CD4-positive, alpha-beta T cell treated with Interleukin-4 for 4 hours (primary cell): Measurements from ENCODE around the gene PITRM1.
"Not testable (repeated sequence)": the region's sequence is repeated elsewhere in the genome, so short reads cannot be mapped to it uniquely, and the experiment has no call there.

Source experiments
- DNase-seq: peaks from one replicate; pipeline ENCODE4 v3.0.0-alpha.2; 2020

PITRM1 gene, protein sequence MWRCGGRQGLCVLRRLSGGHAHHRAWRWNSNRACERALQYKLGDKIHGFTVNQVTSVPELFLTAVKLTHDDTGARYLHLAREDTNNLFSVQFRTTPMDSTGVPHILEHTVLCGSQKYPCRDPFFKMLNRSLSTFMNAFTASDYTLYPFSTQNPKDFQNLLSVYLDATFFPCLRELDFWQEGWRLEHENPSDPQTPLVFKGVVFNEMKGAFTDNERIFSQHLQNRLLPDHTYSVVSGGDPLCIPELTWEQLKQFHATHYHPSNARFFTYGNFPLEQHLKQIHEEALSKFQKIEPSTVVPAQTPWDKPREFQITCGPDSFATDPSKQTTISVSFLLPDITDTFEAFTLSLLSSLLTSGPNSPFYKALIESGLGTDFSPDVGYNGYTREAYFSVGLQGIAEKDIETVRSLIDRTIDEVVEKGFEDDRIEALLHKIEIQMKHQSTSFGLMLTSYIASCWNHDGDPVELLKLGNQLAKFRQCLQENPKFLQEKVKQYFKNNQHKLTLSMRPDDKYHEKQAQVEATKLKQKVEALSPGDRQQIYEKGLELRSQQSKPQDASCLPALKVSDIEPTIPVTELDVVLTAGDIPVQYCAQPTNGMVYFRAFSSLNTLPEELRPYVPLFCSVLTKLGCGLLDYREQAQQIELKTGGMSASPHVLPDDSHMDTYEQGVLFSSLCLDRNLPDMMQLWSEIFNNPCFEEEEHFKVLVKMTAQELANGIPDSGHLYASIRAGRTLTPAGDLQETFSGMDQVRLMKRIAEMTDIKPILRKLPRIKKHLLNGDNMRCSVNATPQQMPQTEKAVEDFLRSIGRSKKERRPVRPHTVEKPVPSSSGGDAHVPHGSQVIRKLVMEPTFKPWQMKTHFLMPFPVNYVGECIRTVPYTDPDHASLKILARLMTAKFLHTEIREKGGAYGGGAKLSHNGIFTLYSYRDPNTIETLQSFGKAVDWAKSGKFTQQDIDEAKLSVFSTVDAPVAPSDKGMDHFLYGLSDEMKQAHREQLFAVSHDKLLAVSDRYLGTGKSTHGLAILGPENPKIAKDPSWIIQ

DNA sequence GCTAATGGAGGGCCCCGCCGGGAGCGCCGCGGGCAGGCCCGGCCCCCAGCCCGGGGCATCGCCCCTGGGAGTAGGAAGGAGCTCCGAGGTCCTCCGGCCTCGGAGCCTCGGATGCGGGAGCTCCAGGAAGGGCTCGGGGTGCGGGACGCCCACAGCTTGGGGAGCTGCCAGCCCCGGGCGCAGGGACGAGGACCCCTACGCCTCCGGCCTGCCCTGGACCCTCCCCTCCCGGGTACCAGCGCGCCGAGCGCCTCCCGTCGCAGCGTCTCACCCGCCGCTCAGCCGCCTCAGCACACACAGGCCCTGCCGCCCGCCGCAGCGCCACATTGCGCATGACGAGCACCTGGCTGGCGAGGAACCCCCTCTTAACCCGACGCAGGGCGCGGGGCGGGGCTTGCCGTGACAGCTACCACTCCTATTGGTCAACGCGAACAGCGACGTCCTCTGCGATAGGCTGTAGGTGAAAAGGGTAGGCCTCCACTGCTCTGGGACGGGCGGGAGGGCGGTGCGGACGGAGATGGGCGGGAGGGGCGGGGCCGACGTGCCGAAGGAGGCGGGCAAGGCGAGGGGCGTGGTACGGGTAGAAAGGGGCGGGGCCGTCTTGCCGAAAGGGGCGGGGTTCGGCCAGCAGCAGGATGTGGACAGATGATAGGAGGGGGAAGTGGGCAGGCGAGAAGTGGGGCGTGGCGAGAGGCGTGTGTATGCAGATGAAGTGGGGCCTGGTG, at the start of gene PITRM1:
PITRM1 (minus strand) TSS at position 337 of the 725 bp plus-strand sequence; CDS start at position 327, 10 bp downstream.
- DNase-seq: peak; percentile 99

DNA sequence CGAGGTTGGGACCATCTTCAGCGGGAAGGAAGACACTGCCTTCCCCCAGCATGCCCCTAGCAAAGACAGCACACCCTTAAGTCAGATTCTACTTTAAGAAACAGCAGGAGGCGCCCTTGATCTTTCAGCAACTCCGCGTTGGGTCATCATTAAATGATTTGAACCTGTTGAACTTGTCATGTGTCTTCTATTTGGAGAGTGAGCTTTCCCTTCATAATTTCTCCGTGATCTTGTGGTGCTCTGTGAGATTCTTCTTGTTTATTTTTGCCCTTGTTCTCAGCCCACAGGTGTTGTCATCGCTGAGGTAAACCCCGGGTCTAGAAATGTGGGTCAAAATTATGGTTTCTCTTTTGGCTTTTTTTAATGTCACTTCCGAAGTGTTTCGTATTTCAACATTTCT, 49.5 kb upstream of the PITRM1 start:
- DNase-seq: peak; percentile 10

DNA sequence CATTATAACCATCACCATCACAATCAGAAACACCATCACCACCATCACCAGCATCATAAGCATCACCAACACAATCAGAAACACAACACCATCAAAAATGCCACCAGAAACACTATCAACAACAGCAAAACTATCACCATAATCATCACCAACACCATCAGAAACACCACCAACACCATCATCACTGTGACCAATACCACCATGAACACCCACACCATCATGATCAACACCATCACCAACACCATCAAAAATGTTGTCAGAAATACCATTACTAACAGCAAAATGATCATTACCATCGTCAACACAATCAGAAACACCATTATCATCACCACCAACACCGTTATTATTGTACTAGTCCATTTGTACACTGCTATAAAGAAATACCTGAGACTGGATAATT, 49.0 kb upstream of the PITRM1 start:
- DNase-seq: not testable (repeated sequence)

DNA sequence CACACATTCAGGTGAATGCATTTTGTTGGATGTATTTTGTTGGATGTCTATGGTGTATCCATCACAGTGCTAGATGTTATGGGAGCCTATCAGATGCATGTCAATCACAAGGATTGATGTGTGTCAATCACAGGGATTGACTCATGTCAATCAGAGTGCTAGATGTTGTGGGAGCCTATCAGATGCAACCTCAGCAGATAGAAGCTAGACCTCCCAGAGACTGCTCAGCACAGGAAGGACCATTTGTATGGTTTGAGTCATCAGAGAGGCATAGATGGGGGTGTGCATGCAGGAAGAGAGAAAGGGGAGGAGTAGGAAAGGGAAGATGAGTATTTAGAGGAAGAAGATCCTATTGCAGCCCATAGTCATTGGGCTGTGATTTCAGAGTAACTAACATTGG, 48.3 kb upstream of the PITRM1 start:
- DNase-seq: no peak

DNA sequence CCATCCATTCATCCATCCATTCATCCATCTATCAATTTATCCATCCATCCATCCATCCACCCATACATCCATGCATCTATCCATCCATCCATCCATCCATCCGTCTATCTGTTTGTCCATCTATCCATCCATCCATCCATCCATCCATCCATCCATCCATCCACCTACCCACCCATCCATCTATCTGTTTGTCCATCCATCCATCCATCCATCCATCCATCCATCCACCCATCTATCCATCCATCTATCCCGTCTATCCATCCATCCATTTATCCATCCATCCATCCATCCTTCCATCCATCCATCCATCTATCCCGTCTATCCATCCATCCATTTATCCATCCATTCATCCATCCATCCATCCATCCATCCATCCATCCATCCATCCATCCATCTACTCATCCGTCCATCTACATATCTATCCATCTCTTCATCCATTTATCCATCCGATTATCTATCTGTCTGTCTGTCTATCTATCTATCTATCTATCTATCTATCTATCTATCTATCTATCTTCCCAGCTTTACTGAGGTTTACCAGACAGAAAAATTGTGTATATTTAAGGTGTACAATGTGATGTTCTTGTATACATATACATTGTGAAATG, 46.5 kb upstream of the PITRM1 start:
- not testable (repeated sequence) for DNase-seq

DNA sequence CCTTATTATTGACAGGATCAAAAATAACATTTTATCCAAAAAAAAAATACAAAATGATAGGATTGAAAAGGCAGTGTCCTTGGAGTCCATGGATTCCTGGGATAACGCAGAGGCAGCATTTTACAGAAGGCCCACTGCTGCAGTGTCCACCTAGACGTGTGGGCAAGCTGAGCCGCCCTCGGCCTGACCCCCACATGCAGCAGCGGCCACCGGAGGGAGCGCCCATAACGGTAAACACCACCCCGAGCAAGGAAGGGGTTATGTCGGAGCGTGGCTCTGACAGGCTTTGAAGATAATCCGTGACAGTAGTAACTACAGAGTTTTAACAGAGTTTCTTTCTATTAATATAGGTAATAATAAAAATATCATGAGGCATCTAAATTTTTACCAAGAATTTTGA, 45.3 kb upstream of the PITRM1 start:
- no peak for DNase-seq

DNA sequence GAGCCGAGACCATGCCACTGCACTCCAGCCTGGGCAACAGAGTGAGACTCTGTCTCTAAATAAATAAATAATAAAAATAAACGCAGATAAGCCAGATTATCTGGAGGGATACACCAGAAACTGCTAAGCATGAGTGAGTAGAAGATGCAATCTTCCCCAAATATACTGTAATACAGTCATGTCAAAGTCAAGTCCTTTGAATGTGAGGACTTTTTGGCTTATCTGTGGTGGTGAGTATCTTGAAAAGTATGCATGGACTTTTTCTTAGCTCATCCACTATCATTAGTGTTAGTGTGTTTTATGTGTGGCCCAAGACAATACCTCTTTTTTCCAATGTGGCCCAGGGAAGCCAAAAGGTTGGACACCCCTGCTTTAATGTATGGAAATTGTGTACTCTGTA, 44.7 kb upstream of the PITRM1 start:
- no peak for DNase-seq

DNA sequence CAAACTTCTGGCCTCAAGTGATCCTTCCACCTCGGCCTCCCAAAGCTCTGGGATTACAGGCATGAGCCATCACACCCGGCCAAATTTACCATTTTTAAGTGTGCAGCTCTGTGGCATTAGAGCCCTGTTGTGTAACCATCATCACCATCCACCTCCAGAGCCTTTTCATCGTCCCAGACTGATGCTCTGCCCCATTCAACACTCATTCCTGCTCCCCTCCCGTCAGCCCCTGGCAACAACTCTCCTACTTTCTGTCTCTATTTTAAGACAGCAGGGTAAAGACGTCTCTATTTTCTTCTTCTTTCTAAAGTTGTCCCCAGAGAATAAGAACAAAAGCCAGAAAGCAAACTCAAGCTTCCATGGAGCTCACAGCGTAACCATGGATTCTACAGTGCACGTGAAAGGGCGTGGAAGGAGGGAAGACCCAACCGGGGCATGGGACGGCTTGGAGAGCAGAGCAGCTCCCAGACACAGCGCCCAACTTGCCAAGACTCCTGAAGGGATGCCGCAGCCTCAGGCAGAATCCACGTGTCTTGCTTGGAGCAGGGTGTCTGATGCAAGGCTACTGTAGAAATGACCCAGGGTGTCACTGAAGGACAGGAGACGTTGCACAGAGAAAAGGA, 42.7 kb upstream of the PITRM1 start:
- no peak for DNase-seq

DNA sequence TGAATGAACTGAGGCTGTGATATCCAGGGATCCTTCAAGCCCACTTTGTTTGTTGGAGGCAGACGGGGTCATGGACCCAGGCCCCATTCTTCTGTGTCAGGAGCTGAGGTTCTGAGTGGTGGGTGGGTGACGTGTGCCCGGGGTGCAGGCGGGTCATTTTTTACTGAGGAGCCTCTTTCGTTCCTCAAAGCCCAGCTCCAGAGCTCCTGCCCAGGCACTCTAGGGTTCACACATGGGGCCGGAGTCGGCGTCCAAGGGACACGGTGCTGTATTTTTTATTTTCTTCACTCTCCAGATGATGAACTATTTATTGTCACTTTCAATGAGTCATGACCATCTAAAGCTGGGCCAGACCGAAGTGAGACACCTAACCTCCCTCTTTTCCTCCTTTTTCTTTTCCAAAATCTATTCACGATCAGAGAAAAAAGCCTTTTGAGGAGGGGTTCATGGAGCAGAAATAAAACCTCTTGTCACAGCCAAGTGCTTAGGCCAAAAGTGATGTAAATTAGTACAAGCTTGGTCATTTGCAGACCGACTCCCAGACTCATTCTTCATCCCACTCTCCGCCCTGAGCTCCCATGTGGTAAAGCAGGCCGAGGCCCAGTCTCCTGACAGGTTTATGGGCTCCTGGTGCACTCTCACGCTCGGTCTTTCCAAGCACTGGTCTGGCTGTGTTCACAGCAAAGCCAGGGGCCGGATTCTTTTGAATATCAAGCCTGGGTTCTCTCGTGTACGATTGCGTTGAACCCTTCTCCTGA, 41.4 kb upstream of the PITRM1 start:
- DNase-seq: no peak

DNA sequence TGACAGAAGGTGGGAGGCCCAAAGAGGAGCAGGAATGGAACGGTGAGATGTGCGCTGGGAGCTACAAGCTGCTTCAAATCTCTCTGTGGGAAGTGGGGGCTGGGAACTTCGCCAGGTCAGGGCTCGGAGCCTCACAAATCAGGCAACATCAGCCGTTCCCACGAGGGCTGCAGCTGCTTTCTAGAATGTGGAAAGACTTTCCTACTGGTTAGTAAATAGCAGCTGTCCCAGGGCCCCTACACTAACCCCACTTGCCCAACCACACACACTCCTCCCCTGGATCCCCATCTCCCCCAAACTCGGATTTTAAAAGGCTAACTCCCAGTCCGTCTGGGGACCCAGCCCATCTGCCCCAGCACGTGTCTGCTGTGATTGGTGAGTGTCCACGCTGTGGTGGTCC, 40.6 kb upstream of the PITRM1 start:
- no peak for DNase-seq

DNA sequence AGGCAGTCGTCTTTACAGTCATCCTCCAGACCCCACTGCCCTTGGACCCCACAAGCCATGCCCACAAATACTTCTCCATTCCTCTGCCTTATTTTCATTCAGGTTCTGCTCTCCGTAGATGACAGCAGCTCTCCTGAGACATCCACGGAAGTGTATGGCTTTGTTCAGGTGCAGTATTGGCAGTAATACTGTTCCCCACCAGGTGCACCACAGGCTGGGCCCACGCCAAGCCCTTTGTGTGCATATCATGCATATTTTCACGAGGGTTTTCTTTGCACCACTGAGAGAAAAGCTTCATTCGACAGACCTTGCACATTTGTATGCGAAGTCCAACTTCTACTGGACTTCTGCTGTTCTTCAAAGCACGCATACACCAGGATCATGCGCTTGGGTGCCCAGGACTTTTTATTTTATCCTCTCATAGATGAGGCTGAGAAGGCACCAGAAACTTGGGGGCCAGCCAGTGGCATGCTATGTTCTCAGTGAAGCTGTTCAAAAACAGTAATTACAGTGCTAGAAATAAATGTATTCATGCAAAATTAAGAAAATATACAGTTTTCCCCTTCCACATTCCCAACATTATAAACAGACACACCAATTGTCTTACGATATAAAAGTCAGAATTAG, 37.8 kb upstream of the PITRM1 start:
- DNase-seq: no peak

DNA sequence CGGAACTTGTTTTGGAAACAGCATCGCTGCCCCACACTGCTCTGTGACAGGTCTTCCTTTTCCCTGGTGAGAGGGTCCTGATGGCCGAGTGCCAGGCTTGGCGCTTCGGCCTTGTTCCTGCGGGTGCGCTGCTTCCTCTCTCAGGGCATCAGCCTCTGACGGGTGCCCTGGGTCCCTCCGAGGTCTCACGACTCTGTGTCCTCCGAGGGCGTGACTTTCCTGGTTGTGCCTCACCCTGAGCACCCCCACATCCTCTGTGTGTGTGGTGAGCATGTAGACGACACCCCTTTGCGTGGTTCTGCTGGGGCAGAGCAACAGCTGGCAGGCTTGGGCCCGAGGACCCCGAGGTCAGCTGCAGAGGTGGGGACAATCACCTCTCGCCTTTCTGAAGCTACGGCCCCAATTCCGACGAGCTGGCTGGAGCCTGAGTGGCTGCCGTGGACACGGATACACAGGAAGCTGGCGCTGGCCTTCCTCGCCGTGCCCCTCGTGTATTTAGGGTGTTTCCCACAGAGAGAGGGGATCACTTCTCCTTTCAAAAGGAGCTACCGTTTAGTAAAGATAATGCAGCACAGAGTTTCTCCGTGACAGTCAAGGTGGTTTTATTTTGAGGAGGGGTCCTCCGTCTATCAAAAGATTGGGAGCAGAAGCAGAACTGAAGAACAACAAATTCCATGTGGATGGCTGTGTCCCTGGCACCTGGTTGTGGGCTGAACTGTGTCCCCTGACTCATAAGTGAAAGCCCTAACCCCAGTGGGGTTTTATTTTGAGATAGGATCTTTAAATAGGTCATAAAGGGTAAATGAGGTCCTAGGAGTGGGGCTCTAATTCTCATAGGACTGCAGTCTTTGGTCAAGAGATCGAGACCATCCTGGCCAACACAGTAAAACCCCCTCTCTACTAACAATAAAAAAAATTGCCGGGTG, 36.2 kb upstream of the PITRM1 start:
- DNase-seq: no peak

DNA sequence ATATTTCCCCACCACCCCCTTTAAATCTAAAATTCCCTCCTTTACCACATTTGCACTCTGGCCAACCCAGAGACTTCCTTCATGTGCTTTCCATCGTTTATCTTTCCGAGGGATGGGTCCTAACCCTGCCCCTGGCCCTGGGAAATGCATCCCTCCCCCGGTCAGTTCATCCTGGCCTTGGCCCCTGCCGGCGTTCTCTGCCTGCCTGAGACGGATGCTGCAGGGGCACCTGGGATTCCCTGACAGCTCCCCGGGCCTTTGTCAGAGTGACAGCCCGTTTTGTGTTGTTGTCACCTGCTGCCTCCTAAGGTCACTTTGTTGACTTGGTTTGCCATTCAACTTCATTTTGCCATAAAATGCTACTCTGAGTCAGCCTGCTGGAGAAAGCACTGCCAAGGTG, 34.8 kb upstream of the PITRM1 start:
- no peak for DNase-seq

DNA sequence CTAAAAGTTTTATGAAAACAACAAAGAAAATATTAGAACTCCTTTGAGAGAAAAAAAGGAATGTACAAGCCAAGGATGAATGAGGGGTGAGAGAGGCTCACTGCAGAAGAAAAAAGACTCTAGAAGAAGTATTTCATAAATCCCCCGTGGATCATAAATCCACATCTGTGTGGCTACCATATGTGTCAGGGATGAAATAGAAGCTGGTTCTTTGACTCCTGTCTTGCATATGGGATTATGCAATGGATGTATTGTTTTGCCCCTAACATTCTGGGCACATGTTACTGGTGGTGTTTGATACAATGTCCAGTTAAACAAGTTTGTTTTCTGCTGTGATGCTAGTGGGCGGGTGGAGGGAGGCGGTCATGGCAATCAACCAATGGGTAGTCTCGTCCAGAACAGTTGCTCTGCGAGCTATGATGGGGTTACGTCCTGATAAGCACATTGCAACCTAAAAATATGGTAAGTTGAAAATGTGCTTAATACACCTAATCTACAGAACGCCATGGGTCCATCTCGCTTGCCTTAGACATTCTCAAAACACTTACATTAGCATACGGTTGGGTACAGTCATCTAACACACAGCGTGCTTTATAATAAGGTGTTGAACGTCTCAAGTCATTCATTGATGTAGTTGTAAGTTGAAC, 34.1 kb upstream of the PITRM1 start:
- DNase-seq: no peak

DNA sequence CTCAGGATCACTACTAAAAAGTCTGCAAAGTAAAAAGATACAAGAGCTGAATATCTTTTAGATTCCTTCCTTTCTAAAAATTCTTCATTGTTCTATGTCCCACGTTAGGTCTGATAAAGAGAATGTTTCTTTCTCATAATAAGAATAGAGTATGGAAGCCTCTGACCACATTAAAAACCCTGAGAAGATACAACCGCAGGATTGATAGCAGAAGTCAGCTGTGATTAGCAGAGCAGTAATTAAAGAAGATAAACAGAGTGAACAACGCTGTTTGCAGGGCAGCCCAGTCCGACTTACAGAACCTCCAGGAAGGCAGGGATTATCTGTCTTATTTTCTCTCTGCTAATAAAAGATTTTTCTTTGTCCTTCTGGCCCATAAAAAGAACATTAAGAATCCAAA, 31.4 kb upstream of the PITRM1 start:
- no peak for DNase-seq

DNA sequence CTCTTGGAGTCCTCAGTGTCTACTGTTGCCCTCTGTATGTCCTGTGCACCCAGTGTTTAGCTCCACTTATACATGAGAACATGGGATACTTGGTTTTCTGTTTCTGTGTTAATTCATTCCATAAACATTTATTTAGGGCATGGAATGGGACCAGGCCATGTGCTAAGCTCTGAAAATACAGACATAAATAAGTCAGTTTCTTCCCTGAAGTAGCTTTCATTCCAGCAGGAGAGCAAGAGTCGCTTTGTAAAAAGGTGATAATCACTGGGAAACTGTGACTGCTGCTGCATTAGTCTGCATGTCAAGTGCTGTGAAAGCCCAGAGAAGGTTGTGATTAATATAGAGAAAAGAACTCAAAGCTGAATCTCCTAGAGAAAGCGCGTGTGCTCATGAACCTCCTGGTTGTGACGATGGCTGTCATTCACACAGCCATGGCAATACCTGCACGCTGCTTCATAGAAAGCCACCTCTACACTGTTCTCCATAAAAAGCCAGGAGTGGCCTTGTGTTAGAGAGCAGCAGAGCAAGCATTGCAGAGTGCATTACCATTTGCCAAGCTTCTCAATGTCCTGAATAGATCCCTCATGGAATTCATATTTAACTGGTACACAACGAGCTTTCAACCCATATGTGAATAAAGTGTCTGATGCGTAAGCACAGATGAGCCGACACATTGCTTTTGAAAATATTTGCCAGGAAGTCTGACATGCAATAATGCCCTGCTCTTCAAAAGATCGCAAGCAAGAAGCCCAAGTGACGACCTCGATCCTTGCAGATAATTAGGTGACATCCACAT, 30.6 kb upstream of the PITRM1 start:
- DNase-seq: no peak

DNA sequence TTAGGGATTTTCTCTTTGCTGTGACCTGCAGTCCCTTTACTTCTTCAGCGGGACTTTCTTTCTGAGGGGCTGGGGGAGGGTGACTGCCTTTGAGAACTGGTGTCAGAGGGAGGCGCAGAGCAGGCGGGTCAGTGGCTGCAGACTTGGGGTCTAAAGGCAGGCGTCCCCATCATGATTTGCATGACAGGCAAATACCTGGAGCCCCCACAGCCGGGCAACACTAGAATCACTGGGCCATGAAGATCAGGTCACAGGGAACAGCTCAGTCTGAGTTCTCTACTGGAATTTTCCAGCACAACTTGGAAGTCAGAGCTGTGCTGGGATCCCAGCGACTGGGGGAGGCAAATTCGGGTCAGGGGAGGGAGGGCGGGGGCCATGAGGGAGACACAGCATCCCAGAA, 29.2 kb upstream of the PITRM1 start:
- DNase-seq: no peak

DNA sequence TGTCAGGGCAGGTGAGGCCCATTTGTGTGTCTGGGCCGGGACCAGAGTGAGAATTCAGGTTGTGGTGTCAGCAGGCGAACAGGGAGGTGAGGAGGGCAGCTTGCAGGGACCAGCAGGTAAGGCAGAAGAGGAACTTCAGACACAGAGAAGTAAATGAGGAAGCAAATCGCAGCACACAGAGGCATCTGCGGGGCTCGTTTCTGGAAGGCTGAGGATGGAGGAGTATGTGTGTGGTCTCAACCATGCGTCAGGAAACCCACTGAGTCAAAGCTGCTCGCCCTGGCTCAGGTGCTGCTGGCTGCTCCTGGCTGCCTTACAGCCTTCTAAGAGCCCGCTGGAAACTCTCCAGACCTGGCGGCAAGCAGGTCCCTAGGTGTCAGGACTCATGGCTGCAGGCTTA, 26.9 kb upstream of the PITRM1 start:
- no peak for DNase-seq
